Stomach smooth muscle (tissue), 2 donors: ENCODE results near the gene DOCK3.
"Not testable (repeated sequence)": the region's sequence is repeated elsewhere in the genome, so short reads cannot be mapped to it uniquely, and the experiment has no call there.

Experiments used
- H3K27ac ChIP-seq: one replicate; pipeline ENCODE4 v1.7.0; 2013; ENCODE audit warnings: mild to moderate bottlenecking, low read length, inconsistent platforms
- H3K27me3 ChIP-seq, 2 donors: one replicate each; pipeline ENCODE4 v1.7.0; 2013; ENCODE audit warnings: low read length in 2 of 2; ENCODE audit not compliant: insufficient read depth in 2 of 2, control insufficient read depth in 1 of 2
- H3K36me3 ChIP-seq, 2 donors: one replicate each; pipeline ENCODE4 v1.7.0; 2013; ENCODE audit warnings: low read length in 2 of 2; ENCODE audit not compliant: control insufficient read depth in 2 of 2, insufficient read depth in 2 of 2
- H3K4me1 ChIP-seq: one replicate; pipeline ENCODE4 v1.7.0; 2013; ENCODE audit warnings: low read length; ENCODE audit not compliant: control insufficient read depth, insufficient read depth
- H3K4me3 ChIP-seq, 2 donors: one replicate each; pipeline ENCODE4 v1.7.0; 2013; ENCODE audit warnings: low read length in 2 of 2
- H3K9ac ChIP-seq, 2 donors: one replicate each; pipeline ENCODE4 v1.7.0; 2013; ENCODE audit warnings: low read length in 2 of 2, mild to moderate bottlenecking in 1 of 2
- H3K9me3 ChIP-seq, 2 donors: one replicate each; pipeline ENCODE4 v1.7.0; 2013; ENCODE audit warnings: low read length in 2 of 2; ENCODE audit not compliant: control insufficient read depth in 2 of 2
- donor health status: healthy.
- donor health status: Pancreatic carcinoma.

Gene DOCK3

DNA sequence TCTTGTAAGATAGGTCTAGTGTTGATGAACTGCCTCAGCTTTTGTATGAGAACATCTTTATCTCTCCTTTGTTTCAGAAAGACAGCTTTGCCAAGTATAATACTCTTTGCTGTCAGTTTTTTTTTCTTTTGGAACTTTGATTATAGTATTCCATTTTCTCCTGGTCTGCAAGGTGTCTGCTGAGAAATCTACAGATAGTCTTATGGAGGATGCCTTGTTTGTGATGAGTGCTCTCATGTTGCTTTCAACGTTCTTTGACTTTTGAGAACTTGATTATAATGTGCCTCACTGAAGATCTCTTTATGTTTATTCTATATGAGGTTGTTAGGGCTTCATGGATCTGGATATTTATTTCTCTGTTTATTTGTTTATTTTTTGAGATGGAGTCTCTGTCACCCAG, 60.3 kb downstream of the DOCK3 start:
- no peaks in the 10 kb centered on the region for H3K36me3 ChIP-seq
- no peak overlapping the region for H3K4me3 ChIP-seq
- peaks cover 0 to 6% of the 10 kb centered on the region in 2 donors for H3K9me3 ChIP-seq
- H3K4me1 ChIP-seq = no peaks in the 10 kb centered on the region
- no peaks in the 10 kb centered on the region for H3K27me3 ChIP-seq
- H3K27ac ChIP-seq = no peak overlapping the region
- H3K9ac ChIP-seq = no peak overlapping the region

DNA sequence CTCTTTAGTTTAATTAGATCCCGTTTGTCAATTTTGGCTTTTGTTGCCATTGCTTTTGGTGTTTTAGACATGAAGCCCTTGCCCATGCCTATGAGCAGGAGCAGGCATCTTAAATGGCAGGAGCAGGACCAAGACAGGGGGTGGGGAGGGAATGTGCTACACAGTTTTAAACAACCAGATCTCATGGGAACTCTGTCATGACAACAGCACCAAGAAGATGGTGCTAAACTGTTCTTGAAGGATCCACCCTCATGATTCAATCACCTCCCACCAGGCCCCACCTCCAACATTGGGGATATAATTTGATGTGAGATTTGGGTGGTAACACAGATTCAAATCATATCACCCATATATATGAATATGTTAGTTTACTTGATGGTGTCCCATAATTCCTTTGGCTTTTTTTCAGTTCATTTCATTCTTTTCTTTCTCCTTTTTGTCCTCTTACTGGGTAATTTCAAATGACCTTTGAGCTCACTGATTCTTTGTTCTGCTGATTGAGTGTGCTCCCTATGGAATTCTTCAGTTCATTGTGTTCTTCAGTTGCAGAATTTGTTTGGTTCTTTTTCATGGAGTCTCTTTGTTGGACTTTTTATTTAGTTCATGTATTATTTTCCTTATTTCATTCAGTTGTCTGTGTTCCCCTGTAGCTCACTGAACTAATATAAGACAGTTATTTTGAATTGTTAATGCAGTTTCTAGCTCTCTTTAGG, 62.6 kb downstream of the DOCK3 start:
- H3K4me3 ChIP-seq = no peak overlapping the region
- no peak overlapping the region for H3K27ac ChIP-seq
- no peaks in the 10 kb centered on the region for H3K36me3 ChIP-seq
- no peaks in the 10 kb centered on the region for H3K4me1 ChIP-seq
- no peaks in the 10 kb centered on the region for H3K27me3 ChIP-seq
- H3K9me3 ChIP-seq = peaks cover 0 to 6% of the 10 kb centered on the region in 2 donors
- H3K9ac ChIP-seq = no peak overlapping the region

DNA sequence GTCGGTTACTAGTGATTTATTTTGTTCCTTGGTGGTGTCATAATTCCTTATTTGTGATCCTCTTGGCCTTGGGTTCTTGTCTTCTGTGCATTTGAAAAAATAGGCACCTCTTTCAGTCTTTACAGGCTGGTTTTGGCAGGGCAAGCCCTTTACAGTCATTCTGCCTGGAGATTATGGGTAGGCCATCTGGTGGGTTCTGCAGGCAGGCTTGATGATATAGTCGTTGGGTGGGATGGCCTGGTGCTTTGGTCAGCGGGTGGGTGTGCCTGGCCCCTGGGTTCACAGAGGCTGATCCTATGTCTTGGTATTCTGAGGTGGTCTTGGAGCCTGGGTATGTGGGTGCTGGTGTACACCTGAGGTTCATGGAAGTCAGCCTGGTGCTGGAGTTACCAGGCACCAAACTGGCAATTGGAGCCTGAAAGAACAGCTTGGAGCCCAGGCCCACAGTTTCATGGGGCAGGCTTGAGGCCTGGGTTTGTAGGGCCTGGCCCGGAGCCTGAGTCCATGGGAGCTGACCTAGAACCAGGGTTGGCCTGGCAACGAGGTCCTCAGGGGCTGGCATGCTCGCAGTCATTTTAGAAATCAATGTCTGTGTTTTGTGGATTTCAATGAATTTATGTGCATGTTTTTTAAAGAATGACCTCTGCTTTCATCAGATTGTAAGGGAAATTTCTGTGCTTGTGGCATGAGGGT, 63.3 kb downstream of the DOCK3 start:
- no peak overlapping the region for H3K9ac ChIP-seq
- H3K4me1 ChIP-seq = no peaks in the 10 kb centered on the region
- no peak overlapping the region for H3K4me3 ChIP-seq
- no peaks in the 10 kb centered on the region for H3K36me3 ChIP-seq
- no peak overlapping the region for H3K27ac ChIP-seq
- no peaks in the 10 kb centered on the region for H3K27me3 ChIP-seq
- peaks cover 0 to 6% of the 10 kb centered on the region in 2 donors for H3K9me3 ChIP-seq

DNA sequence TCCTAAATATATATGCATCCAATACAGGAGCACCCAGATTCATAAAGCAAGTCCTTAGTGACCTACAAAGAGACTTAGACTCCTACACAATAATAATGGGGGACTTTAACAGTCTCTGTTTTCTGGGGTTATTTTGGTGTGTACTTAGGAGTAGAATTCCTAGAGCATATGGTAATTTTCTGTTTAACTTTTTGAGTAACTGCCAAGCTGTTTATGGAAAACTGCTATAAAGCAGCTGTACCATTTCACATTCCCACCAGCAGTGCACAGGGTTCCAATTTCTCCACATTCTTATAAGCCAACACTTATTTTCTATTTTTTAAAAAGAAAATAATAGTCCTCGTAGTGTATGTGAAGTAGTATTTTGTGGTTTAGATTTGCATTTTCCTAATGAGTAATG, 68.9 kb downstream of the DOCK3 start:
- no peaks in the 10 kb centered on the region for H3K27me3 ChIP-seq
- no peak overlapping the region for H3K27ac ChIP-seq
- no peaks in the 10 kb centered on the region for H3K9me3 ChIP-seq
- no peaks in the 10 kb centered on the region for H3K36me3 ChIP-seq
- no peak overlapping the region for H3K9ac ChIP-seq
- H3K4me1 ChIP-seq = no peaks in the 10 kb centered on the region
- no peak overlapping the region for H3K4me3 ChIP-seq

DNA sequence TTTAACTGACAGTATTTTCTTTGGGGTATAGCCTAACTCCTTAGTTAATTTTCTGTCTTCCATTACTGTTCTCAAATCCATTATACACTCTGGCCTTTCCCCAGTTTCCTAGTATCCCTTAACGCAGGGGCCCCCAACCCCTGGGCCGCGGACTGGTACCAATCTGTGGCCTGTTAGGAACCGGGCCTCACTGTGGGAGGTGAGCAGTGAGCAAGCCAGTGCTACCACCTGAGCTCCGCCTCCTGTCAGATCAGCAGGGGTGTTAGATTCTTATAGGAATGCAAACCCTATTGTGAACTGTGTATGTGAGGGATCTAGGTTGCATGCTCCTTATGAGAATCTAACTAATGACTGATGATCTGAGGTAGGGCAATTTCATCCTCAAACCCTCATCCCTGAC, 75.1 kb downstream of the DOCK3 start:
- Histone ChIP-seq H3K9me3 (no peaks in the 10 kb centered on the region), H3K4me1 (no peaks in the 10 kb centered on the region), H3K27ac (no peak overlapping the region), H3K9ac (no peak overlapping the region), H3K27me3 (no peaks in the 10 kb centered on the region), H3K4me3 (no peak overlapping the region), H3K36me3 (no peaks in the 10 kb centered on the region)

DNA sequence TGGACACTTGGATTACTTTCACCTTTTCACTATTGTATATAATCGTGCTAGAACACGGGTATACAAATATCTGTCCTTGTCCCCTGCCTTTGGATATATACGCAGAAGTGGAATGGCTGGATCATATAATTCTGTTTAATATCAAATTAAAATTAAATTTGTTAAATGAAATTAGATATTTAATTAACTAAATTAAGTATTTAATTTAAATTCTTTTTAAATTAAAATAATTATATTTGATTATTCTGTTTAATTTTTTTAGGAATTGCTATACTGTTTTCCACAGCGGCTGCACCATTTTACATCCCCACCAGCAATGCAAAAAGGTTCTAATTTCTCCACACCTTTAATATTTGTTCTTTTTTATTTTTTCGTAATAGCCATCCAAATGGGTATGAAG, 84.3 kb downstream of the DOCK3 start:
- no peaks in the 10 kb centered on the region for H3K27me3 ChIP-seq
- H3K36me3 ChIP-seq = no peaks in the 10 kb centered on the region
- H3K9me3 ChIP-seq = no peaks in the 10 kb centered on the region
- H3K4me1 ChIP-seq = no peaks in the 10 kb centered on the region
- H3K9ac ChIP-seq = no peak overlapping the region
- H3K27ac ChIP-seq = no peak overlapping the region
- no peak overlapping the region for H3K4me3 ChIP-seq

DNA sequence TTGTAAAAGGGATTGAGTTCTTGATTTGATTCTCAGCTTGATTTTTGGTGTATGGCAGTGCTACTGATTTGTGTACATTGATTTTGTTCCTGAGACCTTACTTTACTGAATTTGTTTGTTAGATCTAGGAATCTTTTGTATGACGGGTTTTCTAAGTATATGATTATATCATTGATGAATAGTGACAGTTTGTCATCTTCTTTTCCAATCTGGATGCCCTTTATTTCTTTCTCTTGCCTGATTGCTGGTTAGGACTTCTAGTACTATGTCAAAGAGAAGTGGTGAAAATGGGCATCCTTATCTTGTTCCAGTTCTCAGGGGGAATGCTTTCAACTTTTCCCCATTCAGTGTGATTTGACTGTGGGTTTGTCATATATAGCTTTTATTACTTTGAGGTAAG, 103.0 kb downstream of the DOCK3 start:
- no peaks in the 10 kb centered on the region for H3K27me3 ChIP-seq
- no peaks in the 10 kb centered on the region for H3K4me1 ChIP-seq
- peaks cover 0 to 3% of the 10 kb centered on the region in 2 donors for H3K36me3 ChIP-seq
- no peak overlapping the region for H3K9ac ChIP-seq
- no peak overlapping the region for H3K4me3 ChIP-seq
- H3K27ac ChIP-seq = no peak overlapping the region
- no peaks in the 10 kb centered on the region for H3K9me3 ChIP-seq

DNA sequence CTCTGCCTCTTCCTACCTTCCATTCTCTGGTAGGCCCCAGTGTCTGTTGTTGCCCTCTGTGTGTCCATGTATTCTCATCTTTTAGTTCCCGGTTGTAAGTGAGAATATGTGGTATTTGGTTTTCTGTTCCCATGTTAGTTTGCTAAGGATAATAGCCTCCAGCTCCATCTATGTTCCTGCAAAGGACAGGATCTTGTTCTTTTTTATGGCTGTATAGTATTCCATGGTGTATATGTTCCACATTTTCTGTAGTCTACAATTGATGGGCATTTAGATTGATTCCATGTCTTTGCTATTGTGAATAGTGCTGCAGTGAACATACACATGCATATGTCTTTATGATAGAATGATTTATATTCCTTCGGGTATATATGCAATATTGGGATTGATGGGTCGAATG, 107.0 kb downstream of the DOCK3 start:
- H3K27ac ChIP-seq, H3K9ac ChIP-seq, H3K9me3 ChIP-seq, H3K4me1 ChIP-seq, H3K27me3 ChIP-seq, H3K4me3 ChIP-seq, H3K36me3 ChIP-seq: not testable (repeated sequence)

DNA sequence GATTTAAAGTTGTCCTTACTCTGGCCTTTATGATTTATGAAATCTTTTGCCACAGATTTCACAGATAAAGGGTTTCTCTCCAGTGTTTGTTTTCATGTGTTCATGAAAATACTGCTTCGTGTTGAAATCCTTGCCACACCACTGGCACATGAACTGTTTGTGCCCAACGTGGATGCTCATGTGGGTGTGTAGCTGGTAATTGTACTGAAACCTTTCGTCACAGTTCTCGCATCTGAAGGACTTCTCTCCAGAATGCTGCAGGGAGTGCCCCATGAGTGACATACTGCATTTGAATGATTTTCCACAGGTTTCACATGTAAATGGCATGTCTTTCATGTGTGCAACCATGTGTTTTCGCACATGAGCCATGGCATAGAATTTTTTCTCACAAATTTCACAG, 111.9 kb downstream of the DOCK3 start:
- H3K4me1 ChIP-seq = no peaks in the 10 kb centered on the region

DNA sequence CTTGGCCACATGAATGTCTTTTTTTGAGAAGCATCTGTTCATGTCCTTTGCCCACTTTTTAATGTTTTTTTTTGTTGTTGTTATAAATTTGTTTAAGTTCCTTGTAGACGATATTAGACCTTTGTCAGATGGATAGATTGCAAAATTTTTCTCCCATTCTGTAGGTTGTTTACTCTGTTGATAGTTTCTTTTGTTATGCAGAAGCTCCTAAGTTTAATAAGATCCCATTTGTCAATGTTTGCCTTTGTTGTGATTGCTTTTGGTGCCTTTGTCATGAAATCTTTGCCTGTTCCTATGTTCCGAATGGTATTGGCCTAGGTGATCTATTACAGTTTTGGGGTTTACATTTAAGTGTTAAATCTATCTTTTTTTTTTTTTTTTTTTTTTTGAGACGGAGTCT, 116.2 kb downstream of the DOCK3 start:
- H3K4me3 ChIP-seq, H3K9ac ChIP-seq, H3K27me3 ChIP-seq, H3K36me3 ChIP-seq, H3K4me1 ChIP-seq, H3K27ac ChIP-seq, H3K9me3 ChIP-seq: not testable (repeated sequence)

More for the DNA sequence above, 111.9 kb downstream of the DOCK3 start:
- no peak overlapping the region for H3K4me3 ChIP-seq
- no peaks in the 10 kb centered on the region for H3K27me3 ChIP-seq
- no peak overlapping the region for H3K27ac ChIP-seq
- no peaks in the 10 kb centered on the region for H3K36me3 ChIP-seq
- H3K9ac ChIP-seq = no peak overlapping the region
- H3K9me3 ChIP-seq = no peaks in the 10 kb centered on the region

DNA sequence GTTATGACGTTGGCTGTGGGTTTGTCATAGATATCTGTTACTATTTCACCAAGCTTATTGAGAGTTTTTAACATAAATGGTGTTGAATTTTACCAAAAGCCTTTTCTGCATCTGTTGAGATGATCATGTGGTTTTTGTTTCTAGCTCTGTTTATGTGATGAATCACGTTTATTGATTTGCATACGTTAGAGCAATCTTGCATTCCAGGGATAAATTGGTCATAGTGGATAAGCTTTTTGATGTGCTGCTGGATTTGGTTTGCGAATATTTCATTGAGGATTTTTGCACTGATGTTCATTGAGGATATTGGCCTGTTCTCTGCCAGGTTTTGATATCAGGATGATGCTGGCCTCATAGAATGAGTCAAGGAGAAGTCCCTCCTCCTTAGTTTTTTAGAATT, 117.8 kb downstream of the DOCK3 start:
- H3K36me3 ChIP-seq = no peaks in the 10 kb centered on the region
- H3K4me3 ChIP-seq = no peak overlapping the region
- H3K27me3 ChIP-seq = no peaks in the 10 kb centered on the region
- H3K4me1 ChIP-seq = no peaks in the 10 kb centered on the region
- H3K9ac ChIP-seq = no peak overlapping the region
- H3K9me3 ChIP-seq = no peaks in the 10 kb centered on the region
- no peak overlapping the region for H3K27ac ChIP-seq
